Measurements from ENCODE around the gene NCR3LG1.

DNA sequence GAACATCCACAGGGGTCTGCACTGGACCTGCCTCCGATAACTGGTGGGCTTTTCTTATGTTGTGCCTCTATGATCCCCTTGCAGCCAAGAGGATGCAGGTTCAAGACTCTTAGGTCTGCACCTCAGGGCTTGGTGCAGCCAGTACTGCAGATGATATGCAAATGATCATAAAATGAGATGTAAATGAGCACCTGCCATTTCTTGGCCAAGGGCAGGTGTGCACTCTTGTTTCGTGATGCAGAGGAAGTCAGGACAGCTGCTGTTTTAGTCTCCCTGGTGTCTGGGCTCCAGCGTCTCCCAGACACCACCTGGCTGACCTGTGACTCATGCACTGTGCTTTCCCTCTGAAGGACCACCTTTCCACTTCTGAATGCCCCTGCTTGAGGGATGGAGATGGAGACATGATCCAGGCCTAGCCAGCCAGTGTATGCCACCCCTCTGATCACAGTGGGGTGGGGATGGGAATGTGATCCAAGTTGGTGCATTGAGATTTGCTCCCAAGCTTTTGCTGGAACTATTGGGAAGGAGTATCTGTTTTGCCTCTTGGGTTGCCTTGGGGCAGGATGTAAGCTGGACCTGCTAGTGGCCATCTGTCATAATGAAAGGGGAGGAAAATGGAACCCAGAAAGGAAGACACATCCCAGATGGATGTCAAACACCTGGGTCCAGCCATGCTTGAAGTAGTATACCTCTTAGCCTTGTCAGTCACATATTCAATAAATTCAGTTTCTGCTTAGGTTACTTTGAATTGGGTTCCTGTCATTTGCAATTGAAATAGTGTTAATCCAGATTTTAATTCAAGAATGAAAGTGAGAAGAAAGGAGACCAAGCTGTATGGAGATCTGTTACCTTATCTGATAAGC is 40.1 kb downstream of the NCR3LG1 start:
- TF ChIP-seq, protein P1, sequence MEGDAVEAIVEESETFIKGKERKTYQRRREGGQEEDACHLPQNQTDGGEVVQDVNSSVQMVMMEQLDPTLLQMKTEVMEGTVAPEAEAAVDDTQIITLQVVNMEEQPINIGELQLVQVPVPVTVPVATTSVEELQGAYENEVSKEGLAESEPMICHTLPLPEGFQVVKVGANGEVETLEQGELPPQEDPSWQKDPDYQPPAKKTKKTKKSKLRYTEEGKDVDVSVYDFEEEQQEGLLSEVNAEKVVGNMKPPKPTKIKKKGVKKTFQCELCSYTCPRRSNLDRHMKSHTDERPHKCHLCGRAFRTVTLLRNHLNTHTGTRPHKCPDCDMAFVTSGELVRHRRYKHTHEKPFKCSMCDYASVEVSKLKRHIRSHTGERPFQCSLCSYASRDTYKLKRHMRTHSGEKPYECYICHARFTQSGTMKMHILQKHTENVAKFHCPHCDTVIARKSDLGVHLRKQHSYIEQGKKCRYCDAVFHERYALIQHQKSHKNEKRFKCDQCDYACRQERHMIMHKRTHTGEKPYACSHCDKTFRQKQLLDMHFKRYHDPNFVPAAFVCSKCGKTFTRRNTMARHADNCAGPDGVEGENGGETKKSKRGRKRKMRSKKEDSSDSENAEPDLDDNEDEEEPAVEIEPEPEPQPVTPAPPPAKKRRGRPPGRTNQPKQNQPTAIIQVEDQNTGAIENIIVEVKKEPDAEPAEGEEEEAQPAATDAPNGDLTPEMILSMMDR (optimal IDR thresholded peaks at IDR 0.05 in 1 of 3, IDR thresholded peaks at IDR 0.05 in 1 of 3, conservative IDR thresholded peaks at IDR 0.05 in 1 of 3; ENCODE audit: extremely low read depth in 1 of 3, insufficient read depth in 2 of 3, low read length in 3 of 3) = no peak
- TF ChIP-seq EZH2 (IDR thresholded peaks at IDR 0.05; ENCODE audit: low read length) = no peak

Measured in keratinocyte (primary cell).